Duodenal mucosa (tissue), 2 donors: ENCODE results near the gene TNFRSF6B.
"Not testable (repeated sequence)": the region's sequence is repeated elsewhere in the genome, so short reads cannot be mapped to it uniquely, and the experiment has no call there.

ENCODE experiments used
- H3K27ac ChIP-seq: one replicate; pipeline ENCODE4 v1.7.0; 2013; ENCODE audit warnings: low read depth, low read length
- H3K27me3 ChIP-seq, 2 donors: one replicate each; pipeline ENCODE4 v1.7.0; 2013; ENCODE audit warnings: low read length in 2 of 2, control low read depth in 1 of 2; ENCODE audit not compliant: insufficient read depth in 2 of 2, control insufficient read depth in 1 of 2
- H3K36me3 ChIP-seq, 2 donors: one replicate each; pipeline ENCODE4 v1.7.0; 2013; ENCODE audit warnings: low read length in 2 of 2, control low read depth in 1 of 2; ENCODE audit not compliant: insufficient read depth in 2 of 2, control insufficient read depth in 1 of 2
- H3K4me1 ChIP-seq, 2 donors: one replicate each; pipeline ENCODE4 v1.7.0; 2013; ENCODE audit warnings: low read length in 2 of 2, control low read depth in 1 of 2; ENCODE audit not compliant: insufficient read depth in 2 of 2, control insufficient read depth in 1 of 2
- H3K4me3 ChIP-seq, 2 donors: one replicate each; pipeline ENCODE4 v1.7.0; 2013; ENCODE audit warnings: low read length in 2 of 2, low read depth in 1 of 2
- H3K9ac ChIP-seq, 2 donors: one replicate each; pipeline ENCODE4 v1.7.0; 2013; ENCODE audit warnings: low read length in 2 of 2, low read depth in 1 of 2
- H3K9me3 ChIP-seq, 2 donors: one replicate each; pipeline ENCODE4 v1.7.0; 2013; ENCODE audit warnings: low read length in 2 of 2, control low read depth in 1 of 2; ENCODE audit not compliant: control insufficient read depth in 1 of 2

TNFRSF6B gene

DNA sequence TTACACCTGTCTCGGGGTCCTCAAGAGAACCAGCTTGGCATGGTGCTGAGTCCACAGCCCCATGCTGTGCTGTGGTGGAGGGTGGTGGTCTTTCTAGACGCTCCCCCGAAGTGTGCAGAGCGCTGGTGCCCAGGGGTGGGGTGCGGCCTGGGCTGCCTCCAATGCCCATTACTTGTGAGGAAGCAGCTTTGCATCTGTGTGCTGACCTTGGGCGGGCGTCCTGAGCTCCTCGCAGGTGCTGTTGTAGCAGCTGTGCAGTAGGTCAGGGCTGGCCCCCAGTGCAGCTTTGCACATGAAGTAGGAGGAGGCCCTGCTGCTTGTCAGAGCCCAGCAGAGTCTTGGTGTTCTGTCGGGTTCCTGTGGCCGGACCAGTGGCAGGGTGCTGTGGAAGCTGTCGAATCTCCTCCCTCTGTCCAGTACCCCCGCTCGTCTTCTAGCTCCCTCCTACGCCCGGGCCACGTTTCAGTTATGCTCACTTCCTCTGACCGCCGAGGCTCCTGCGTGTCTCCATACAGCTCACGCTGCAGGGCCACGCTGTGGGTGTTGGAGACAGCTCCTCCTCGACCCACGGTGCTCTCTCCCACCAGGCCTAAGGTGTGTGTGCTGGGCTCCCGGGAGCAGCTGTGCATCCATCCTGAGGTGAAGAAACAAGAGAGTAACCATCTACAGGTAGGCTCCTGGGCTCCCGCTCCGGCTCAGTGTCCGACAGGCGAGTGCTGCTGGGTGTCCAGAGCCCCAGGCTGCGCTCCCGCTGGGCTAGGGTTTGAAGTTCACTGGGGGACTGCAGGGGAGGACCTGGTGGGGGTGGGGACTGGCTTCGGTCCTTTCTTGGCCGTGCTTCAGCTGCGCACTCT is 34.3 kb upstream of the TNFRSF6B start:
- Histone ChIP-seq H3K9me3 (no peaks in the 10 kb centered on the region), H3K9ac (no peak overlapping the region), H3K4me3 (no peak overlapping the region), H3K36me3 (peaks cover 12 to 43% of the 10 kb centered on the region in 2 donors), H3K27me3 (no peaks in the 10 kb centered on the region), H3K27ac (no peak overlapping the region), H3K4me1 (peaks cover 7 to 17% of the 10 kb centered on the region in 2 donors)

GRCh38 chr20:63662813-63663189 is 33.7 kb upstream of the TNFRSF6B start:
- Histone ChIP-seq H3K4me1 (peaks cover 7 to 11% of the 10 kb centered on the region in 2 donors), H3K27me3 (no peaks in the 10 kb centered on the region), H3K9me3 (no peaks in the 10 kb centered on the region), H3K4me3 (no peak overlapping the region), H3K27ac (no peak overlapping the region), H3K9ac (no peak overlapping the region), H3K36me3 (peaks cover 12 to 49% of the 10 kb centered on the region in 2 donors)

DNA sequence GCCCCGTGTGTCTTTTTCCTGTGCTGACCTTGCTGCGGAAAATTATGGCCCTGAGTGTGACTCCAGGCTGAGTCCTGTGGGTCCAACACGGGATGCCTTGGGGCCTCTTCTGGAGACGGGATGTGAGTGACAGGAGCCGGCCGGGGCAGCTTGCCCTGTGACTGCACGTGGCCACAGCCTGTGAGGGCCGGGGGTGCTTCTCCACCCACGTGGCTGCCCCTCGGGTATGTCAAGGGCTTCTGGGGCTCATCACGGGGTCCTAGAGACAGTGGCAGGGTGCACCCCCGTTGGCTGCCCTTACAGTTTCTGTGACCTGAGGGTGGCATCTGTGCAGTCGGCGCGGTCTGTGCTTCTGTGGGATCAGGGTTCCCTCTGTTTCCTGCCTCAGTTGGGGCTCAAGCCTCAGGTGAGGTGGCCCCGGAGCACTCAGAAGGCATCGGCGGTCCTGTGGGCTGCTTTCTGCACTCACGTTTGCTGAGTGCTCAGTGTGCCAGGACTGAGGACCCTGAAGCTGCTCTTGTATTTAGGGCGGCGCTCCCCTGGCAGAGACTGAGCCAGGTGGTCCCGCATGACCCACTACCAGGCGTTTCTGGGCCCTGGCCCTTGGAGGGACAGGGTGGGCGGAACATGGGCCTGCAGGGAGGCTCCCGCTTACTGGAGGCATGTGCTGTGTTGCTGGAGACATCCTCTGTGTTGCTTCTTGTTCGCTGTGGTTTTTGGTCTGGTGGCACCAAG is 33.0 kb upstream of the TNFRSF6B start:
- Histone ChIP-seq H3K9ac (no peak overlapping the region), H3K36me3 (peaks cover 16 to 56% of the 10 kb centered on the region in 2 donors), H3K27me3 (no peaks in the 10 kb centered on the region), H3K27ac (no peak overlapping the region), H3K4me1 (peaks cover 7 to 9% of the 10 kb centered on the region in 2 donors), H3K9me3 (no peaks in the 10 kb centered on the region), H3K4me3 (no peak overlapping the region)

- Histone ChIP-seq H3K4me1 (peaks cover 2 to 3% of the 10 kb centered on the region in 2 donors), H3K9me3 (no peaks in the 10 kb centered on the region), H3K27ac (no peak overlapping the region), H3K36me3 (peaks cover 20 to 62% of the 10 kb centered on the region in 2 donors), H3K4me3 (no peak overlapping the region), H3K9ac (no peak overlapping the region), H3K27me3 (no peaks in the 10 kb centered on the region)
These were observed 32.2 kb upstream of the TNFRSF6B start for GRCh38 chr20:63664143-63664851.

GRCh38 chr20:63664861-63665594 is 31.4 kb upstream of the TNFRSF6B start:
- Histone ChIP-seq H3K4me3 (no peak overlapping the region), H3K4me1 (no peaks in the 10 kb centered on the region), H3K27me3 (no peaks in the 10 kb centered on the region), H3K27ac (no peak overlapping the region), H3K9me3 (no peaks in the 10 kb centered on the region), H3K9ac (no peak overlapping the region), H3K36me3 (peaks cover 20 to 62% of the 10 kb centered on the region in 2 donors)

DNA sequence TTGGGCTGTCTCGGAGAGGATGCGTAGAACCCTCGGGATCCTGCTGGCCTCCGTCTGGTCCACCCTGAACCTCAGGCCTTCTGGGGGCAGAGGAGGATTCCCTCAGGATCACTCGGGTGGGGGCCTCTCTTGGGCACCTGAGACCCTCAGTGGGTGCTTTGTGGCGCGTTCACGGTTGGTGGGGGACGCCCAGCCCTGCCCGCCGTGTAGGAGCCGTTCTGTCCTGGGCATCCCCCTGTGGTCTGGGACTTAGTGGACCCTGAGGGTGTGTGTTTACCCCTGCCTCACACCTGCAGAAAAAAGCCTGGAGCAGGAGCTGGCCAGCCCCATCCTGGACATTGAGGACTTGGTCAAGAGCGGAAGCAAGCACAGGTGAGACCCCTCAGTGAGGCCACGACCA is 30.7 kb upstream of the TNFRSF6B start:
- Histone ChIP-seq H3K4me1 (no peaks in the 10 kb centered on the region), H3K27ac (no peak overlapping the region), H3K36me3 (peaks cover 20 to 63% of the 10 kb centered on the region in 2 donors), H3K27me3 (no peaks in the 10 kb centered on the region), H3K9ac (no peak overlapping the region), H3K9me3 (no peaks in the 10 kb centered on the region), H3K4me3 (no peak overlapping the region)

DNA sequence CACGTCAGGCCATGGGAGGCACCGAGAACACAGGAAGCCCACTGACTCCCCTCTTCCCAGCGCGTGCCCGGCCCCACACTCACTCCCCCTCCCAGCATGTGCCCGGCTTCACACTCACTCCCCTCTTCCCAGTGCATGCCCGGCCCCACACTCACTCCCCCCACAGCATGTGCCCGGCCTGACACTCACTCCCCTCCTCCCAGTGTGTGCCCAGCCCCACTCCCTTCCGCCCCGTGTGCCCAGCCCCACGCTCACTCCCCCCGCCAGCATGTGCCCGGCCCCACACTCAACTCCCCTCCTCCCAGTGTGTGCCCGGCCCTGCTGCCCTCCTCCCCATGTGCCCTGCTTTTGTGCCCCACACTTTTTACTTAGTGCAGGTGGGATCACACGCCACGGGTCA is 28.6 kb upstream of the TNFRSF6B start:
- H3K27me3 ChIP-seq, result no peaks in the 10 kb centered on the region
- no peaks in the 10 kb centered on the region for H3K9me3 ChIP-seq
- no peaks in the 10 kb centered on the region for H3K4me1 ChIP-seq
- H3K4me3 ChIP-seq, result no peak overlapping the region
- no peak overlapping the region for H3K9ac ChIP-seq
- H3K27ac ChIP-seq, result no peak overlapping the region
- peaks cover 16 to 51% of the 10 kb centered on the region in 2 donors for H3K36me3 ChIP-seq

GRCh38 chr20:63668351-63668750 is 28.1 kb upstream of the TNFRSF6B start:
- Histone ChIP-seq H3K4me1 (no peaks in the 10 kb centered on the region), H3K27me3 (no peaks in the 10 kb centered on the region), H3K4me3 (no peak overlapping the region), H3K36me3 (peaks cover 16 to 47% of the 10 kb centered on the region in 2 donors), H3K27ac (no peak overlapping the region), H3K9ac (no peak overlapping the region), H3K9me3 (no peaks in the 10 kb centered on the region)

- not testable (repeated sequence) for H3K9me3 ChIP-seq, H3K4me3 ChIP-seq, H3K4me1 ChIP-seq, H3K27ac ChIP-seq, H3K9ac ChIP-seq, H3K27me3 ChIP-seq
- H3K36me3 ChIP-seq, result peaks cover 8 to 41% of the 10 kb centered on the region in 2 donors
These were observed 24.8 kb upstream of the TNFRSF6B start for GRCh38 chr20:63671695-63672094.
